ENCODE results near the gene TIMM17B.

The TIMM17B gene

DNA sequence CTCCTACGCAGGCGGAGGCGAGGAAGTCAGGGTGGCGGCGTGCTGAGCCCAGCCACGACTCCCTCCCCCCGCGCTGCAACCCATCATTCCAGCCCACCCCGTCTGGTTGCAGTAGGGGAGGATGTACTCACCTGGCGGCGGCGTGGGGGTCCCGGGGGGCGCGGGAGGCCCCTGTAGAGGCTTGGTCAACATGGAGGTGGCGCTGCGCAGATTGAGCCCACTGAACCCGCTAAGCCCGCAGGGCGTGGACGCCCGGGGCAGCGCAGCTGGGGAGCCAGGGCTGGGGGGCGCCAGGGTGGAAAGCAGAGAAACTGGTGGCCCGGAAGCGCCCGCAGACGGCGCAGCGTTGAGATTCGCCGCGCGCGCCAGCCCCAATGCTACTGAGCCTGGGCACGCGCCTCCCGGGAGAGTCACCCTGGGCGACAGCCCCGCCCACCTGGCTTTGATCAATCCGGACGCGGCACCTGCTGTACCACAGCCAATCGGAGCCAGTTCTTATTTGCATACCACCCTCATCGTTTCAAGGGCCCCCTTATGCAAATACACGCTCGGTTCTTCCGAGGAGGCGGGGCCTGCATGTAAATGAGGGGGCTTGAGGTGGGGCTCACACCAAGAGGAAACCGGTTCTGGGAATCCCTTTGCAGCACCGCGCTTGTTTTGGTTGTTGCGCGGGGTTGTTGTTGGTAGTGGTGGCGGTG lies 21.2 kb upstream of the TIMM17B start, which contains the start of gene PIM2:
Gene PIM2 (minus strand): TSS at position 382 of the 698 bp plus-strand sequence. CDS start 190 bp downstream, at position 192.
- DNase-seq (ENCODE audit: low read depth in 3 of 3): peak; percentile 76 to 87 (median 77)

DNA sequence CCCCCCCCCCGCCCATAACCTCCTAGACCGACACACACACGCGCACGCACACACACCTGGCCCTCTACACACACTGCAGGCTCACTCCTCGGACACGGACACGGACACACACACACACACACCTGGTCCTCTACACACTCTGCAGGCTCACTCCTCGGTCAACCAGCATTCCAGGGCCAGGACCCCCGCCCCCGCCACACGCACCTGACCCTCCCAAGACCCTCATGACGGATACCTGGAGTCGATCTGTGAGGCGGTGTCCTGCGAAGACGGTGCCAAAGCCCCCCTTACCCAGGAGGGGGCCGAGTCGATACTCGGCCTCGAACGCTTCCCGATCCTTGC lies 20.7 kb upstream of the TIMM17B start:
- no peak for DNase-seq (ENCODE audit: low read depth in 3 of 3)

DNA sequence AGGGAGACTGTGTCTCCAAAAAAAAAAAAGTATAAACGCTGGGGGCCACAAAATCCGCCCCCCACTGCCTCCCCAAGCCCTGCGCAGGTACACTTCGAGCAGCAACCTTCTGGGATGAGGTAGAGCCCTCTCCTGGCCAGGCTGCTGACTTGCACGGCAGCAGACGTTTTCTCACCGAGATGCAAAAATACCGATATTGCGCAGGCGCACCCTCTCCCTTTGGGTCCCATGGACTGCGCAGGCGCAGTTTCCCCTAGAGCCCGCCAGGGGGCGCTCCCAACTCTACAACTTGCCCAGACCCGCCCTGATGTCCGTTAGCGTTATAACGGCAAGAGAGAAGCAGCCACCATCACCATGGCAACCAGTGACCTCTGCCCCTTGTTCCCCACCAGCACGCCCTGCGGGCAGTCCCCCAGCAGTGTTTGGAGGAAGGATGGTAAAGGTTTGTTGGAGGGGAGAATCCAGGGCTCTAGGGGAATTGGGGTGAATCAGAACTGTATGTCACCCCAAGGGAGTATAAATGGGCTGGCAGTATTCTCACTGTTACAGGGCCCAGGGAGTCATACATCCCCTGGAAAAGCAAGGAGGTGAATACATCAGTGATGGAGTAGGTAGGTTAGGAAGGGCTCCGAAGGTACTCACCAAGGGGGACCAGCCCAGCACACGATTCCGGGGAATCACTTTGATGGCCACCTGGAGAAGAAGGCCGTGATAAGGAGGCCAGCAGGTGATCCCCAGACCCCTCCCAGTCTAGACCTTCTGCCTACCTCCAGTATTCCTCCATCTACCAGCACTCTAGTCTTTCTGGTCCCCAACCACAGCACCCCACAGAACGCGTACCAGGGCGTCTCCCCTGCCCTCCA lies 19.8 kb upstream of the TIMM17B start:
- peak; percentile 70 to 82 (median 73) for DNase-seq (ENCODE audit: low read depth in 3 of 3)

- DNase-seq (ENCODE audit: low read depth in 3 of 3): no peak
These were observed 17.3 kb upstream of the TIMM17B start for GRCh38 chrX:48914593-48915493.

- DNase-seq (ENCODE audit: low read depth in 3 of 3): no peak
These were observed 16.2 kb upstream of the TIMM17B start for GRCh38 chrX:48913605-48914366.

- DNase-seq (ENCODE audit: low read depth in 3 of 3): peak; percentile 75 to 81 (median 80)
These were observed 14.0 kb upstream of the TIMM17B start, which contains the start of gene SLC35A2 for GRCh38 chrX:48911412-48912182. Gene SLC35A2, minus strand, starts transcription at chrX:48911646. Its CDS starts 10 bp downstream, at chrX:48911636.

- DNase-seq (ENCODE audit: low read depth in 3 of 3): no peak
These were observed 13.4 kb upstream of the TIMM17B start for GRCh38 chrX:48910926-48911411.

DNA sequence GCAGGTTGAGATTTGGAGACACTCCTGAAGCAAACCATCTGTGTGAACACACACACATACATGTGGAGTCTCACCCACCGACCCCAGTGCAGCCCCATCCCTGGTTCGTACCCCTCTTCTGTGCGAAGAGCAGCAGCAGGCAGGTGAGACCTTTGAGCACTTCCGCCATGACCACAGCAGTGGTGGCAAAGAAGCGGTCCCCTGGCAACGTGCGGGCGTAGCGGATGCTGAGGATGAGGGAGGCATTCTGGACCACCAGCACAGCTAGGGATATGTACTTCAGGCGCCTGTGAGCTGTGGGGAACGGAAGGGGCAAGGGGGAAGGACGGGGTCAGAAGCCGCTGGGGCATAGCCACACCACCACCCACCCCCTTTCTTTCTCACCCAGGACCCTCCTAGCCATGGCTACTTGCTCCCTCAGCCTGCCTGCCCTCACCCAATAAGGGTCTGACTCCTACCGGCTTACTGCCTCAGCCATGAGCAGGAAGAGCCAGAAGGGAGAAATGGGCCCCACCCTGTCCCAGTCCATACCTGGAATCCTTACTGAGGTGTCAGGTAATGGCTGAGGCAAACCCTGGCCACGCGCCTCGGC lies 12.2 kb upstream of the TIMM17B start:
- no peak for DNase-seq (ENCODE audit: low read depth in 3 of 3)

- no peak for DNase-seq (ENCODE audit: low read depth in 3 of 3)
These were observed 11.0 kb upstream of the TIMM17B start for GRCh38 chrX:48908600-48908999.

- DNase-seq (ENCODE audit: low read depth in 3 of 3): no peak
These were observed 7.7 kb upstream of the TIMM17B start for GRCh38 chrX:48905090-48905790.

DNA sequence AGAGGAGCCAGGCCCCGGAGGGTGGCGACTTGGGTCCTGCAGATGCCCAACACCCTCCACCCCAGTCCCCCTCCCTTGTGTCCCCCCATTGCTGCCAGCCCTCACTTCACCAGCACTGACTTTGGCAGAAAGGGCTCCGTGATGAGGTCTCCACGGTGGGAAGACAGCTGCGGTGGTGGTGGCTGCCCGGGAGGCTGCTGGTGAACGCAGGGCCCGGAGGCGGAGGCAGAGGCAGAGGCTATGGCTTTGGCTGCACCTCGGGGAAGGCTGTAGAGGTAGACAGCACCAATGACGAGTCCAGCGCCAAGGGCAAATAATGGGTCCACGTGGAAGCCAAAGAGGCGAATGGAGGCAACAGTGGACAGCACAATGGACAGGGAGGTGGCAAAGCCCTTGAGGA lies 7.1 kb upstream of the TIMM17B start:
- no peak for DNase-seq (ENCODE audit: low read depth in 3 of 3)

- DNase-seq (ENCODE audit: low read depth in 3 of 3): no peak
These were observed 6.6 kb upstream of the TIMM17B start for GRCh38 chrX:48904180-48904579.

DNA sequence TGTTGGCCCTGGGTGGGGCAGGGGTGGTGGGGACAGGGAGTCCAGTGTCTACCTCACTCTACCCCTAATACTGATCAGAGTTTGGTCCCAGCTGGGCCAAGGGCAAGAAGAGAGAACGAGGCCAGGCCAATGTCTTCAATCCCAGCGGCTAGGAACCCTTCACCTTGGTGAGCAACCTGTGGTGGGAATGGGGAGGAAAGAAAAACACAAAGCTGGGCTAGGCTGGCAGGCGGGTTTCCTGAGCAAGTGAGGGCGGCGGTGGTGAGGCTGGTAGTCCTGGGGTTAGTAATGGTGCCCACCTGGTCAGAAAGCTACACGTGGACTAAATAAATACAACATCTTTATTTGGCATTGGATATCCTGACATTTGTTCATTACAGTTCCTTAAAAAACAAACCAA lies 5.7 kb upstream of the TIMM17B start:
- DNase-seq (ENCODE audit: low read depth in 3 of 3): no peak

GRCh38 chrX:48902776-48903175 lies 5.2 kb upstream of the TIMM17B start:
- DNase-seq (ENCODE audit: low read depth in 3 of 3): no peak

GRCh38 chrX:48902135-48902534 lies 4.6 kb upstream of the TIMM17B start:
- DNase-seq (ENCODE audit: low read depth in 3 of 3): no peak

- no peak for DNase-seq (ENCODE audit: low read depth in 3 of 3)
These were observed 3.5 kb upstream of the TIMM17B start for GRCh38 chrX:48901069-48901468.

DNA sequence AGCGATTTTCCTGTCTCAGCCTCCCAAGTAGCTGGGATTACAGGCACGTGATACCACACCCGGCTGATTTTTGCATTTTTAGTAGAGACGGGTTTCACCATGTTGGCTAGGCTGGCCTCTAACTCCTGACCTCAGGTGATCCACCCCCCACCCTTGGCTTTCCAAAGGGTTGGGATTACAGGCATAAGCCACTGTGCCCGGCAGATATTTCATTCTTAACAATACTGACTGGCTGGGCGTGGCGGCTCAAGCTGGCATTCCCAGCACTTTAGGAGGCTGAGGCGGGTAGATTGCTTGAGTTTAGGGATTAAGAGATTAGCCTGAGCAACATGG lies 1.5 kb upstream of the TIMM17B start:
- no peak for DNase-seq (ENCODE audit: low read depth in 3 of 3)

GRCh38 chrX:48897157-48897624 lies 377 bp downstream of the TIMM17B start:
- no peak for DNase-seq (ENCODE audit: low read depth in 3 of 3)

DNA sequence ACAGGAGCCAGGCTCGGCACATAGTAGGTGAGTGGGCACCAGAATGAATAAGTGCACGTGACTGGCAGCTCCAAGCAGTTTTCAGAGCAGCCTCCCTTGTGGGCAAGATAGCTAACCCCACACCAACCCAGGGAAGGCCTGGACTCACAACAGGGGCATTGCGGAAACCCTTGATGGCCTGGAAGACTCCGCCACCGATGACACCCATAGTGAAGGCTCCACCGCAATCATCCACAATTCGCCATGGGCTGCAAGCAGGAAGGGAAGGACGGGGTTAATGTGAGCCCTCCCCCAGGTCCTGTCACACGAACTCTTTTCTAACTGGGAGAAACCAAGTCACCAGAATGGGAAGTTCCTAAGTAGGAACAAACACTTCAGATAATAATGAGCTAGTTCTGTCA lies 957 bp downstream of the TIMM17B start:
- no peak for DNase-seq (ENCODE audit: low read depth in 3 of 3)

Measured in stimulated activated CD4-positive, alpha-beta T cell treated with anti-CD3 and anti-CD28 coated beads, TNF-alpha, amount 100 ng/mL, for 48 hours (primary cell).